NCI-H2081 (cell line): ENCODE data around the gene CYP21A2.
"Not testable (repeated sequence)": the region's sequence is repeated elsewhere in the genome, so short reads cannot be mapped to it uniquely, and the experiment has no call there.

ENCODE experiments used
- DNase-seq, 2 experiments: peaks; one replicate each; lab custom pipeline; 2025; lab: John Stamatoyannopoulos, UW

The CYP21A2 gene

DNA sequence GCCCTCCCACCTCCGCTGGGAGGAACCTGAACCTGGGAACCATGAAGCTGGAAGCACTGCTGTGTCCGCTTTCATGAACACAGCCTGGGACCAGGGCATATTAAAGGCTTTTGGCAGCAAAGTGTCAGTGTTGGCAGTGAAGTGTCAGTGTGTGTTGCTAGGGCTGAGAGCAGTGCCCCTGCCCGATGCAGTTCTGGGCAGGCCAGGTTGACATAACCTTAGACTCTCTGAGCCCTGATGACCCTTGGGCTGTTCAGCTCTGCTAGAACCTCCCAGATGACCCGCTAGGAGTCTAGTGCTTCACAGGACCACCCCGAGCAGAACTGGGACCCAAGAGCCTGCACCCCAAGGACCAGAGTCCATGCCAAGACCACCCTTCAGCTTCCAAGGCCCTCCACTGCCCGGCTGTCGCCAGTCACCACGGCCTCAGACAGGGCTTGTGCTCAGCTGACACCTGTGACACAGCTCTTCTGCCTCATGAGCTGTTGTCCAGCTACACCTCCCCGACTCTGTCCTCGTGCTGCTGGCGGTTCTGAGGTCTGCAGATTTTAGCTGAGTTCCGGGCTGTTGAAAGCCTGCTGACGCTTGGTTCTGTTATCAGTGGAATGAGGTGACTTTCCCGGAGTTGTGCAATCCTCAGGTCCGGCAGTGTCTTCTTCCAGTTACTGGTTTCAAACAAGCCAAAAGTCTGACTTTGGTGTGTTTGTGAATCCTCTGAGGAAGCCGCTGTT lies 2.8 kb upstream of the CYP21A2 start:
- DNase-seq: not testable (repeated sequence)

DNA sequence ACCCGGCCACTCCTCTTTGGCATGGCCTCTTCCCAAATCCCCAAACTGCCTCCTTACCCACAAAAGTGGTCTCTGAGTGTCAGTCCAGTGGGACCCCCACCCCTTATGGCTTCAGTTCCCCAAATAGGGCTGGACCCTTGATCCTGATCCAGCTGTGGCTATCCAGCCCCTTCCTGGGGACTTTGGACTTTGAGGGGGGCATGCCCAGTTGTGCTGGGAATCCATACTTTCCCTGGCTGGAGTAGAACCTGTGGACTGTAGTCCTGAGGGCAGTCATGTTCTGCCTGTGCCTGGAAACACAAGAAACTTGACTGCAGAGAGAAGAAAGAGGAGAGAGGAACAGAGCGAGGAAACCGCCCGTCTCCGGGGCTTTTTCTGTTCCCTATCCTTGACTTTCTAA lies 1.1 kb upstream of the CYP21A2 start:
- not testable (repeated sequence) for DNase-seq

DNA sequence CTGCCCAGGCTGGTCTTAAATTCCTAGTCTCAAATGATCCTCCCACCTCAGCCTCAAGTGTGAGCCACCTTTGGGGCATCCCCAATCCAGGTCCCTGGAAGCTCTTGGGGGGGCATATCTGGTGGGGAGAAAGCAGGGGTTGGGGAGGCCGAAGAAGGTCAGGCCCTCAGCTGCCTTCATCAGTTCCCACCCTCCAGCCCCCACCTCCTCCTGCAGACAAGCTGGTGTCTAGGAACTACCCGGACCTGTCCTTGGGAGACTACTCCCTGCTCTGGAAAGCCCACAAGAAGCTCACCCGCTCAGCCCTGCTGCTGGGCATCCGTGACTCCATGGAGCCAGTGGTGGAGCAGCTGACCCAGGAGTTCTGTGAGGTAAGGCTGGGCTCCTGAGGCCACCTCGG lies 663 bp downstream of the CYP21A2 start:
- not testable (repeated sequence) for DNase-seq

DNA sequence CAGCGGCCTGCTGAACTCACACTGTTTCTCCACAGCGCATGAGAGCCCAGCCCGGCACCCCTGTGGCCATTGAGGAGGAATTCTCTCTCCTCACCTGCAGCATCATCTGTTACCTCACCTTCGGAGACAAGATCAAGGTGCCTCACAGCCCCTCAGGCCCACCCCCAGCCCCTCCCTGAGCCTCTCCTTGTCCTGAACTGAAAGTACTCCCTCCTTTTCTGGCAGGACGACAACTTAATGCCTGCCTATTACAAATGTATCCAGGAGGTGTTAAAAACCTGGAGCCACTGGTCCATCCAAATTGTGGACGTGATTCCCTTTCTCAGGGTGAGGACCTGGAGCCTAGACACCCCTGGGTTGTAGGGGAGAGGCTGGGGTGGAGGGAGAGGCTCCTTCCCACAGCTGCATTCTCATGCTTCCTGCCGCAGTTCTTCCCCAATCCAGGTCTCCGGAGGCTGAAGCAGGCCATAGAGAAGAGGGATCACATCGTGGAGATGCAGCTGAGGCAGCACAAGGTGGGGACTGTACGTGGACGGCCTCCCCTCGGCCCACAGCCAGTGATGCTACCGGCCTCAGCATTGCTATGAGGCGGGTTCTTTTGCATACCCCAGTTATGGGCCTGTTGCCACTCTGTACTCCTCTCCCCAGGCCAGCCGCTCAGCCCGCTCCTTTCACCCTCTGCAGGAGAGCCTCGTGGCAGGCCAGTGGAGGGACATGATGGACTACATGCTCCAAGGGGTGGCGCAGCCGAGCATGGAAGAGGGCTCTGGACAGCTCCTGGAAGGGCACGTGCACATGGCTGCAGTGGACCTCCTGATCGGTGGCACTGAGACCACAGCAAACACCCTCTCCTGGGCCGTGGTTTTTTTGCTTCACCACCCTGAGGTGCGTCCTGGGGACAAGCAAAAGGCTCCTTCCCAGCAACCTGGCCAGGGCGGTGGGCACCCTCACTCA lies 1.4 kb downstream of the CYP21A2 start:
- DNase-seq: not testable (repeated sequence)

DNA sequence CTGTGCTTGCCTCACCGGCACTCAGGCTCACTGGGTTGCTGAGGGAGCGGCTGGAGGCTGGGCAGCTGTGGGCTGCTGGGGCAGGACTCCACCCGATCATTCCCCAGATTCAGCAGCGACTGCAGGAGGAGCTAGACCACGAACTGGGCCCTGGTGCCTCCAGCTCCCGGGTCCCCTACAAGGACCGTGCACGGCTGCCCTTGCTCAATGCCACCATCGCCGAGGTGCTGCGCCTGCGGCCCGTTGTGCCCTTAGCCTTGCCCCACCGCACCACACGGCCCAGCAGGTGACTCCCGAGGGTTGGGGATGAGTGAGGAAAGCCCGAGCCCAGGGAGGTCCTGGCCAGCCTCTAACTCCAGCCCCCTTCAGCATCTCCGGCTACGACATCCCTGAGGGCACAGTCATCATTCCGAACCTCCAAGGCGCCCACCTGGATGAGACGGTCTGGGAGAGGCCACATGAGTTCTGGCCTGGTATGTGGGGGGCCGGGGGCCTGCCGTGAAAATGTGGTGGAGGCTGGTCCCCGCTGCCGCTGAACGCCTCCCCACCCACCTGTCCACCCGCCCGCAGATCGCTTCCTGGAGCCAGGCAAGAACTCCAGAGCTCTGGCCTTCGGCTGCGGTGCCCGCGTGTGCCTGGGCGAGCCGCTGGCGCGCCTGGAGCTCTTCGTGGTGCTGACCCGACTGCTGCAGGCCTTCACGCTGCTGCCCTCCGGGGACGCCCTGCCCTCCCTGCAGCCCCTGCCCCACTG lies 2.3 kb downstream of the CYP21A2 start:
- not testable (repeated sequence) for DNase-seq

DNA sequence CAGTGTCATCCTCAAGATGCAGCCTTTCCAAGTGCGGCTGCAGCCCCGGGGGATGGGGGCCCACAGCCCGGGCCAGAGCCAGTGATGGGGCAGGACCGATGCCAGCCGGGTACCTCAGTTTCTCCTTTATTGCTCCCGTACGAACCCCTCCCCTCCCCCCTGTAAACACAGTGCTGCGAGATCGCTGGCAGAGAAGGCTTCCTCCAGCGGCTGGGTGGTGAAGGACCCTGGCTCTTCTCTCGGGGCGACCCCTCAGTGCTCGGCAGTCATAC lies 2.8 kb downstream of the CYP21A2 start:
- not testable (repeated sequence) for DNase-seq

DNA sequence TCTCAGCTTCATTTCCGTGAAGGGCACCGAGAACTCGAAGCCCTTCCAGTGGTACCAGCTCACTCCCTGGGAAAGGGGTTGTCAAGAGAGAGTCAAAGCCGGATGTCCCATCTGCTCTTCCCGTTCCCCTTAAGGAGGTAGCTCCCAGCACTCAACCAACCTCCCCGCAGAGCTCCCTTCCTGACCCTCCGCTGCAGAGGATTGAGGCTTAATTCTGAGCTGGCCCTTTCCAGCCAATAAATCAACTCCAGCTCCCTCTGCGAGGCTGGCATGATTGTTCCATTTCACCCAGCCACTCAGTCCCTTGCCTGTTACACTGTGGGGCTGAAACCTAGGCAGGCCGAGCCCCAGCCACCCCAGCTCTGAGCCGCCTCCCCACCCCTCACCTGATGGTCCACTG lies 3.2 kb downstream of the CYP21A2 start:
- not testable (repeated sequence) for DNase-seq

DNA sequence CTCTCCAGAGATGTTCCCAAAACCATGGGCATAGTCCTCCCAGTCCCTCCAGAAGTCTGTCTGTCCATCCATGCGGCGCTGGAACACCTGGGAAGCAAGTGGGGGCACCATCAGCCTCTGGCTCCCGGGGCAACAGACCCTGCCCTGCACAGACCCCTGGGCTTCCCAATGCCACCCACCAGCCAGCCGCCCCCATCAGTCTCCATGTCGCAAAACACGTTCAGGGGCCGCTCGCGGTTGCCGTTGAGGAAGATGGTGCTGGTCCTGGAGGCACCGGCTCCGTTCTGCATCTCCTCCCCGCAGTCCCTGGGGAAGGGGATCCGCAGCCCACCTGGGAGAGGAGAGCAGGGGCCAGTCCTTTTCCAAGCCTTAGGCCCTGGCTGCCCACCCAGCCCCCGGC lies 4.1 kb downstream of the CYP21A2 start:
- not testable (repeated sequence) for DNase-seq

DNA sequence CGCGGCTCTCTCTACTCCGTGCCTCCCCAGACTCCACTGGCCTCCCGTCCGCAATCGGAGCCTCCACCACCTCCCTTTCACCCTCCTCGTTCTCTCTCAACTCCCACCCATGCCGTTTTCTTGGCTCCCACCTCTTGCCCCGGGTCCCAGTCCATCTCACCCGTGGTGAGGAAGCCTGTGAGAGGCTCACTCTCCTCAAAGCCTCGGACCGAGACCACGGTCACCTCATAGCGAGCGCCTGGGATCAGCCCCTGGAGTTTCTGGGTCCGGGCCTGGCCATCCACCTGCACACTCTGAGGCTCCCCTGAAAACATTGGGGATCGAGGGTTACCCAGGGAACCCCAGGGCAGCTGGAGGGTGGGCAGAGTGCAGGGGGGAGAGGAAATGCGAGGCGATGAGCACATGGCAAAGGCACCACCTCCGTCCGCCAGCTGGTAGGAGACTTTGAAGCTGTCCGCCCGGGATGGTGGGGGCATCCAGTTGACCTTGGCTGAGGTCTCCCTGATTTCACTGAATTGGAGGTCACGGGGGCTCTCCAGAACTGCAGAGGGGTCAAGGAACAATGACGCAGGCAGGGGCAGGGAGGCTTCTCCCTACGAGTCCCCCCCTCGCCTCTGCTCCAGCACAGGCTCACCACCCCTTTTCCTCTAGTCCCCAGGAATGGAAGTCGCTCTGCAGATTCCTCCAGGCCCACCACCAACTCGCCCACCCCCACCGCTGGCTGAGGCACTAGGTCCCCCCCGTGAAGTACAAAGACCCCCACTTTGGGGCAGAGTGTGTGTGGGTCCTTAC lies 5.6 kb downstream of the CYP21A2 start:
- DNase-seq: not testable (repeated sequence)

DNA sequence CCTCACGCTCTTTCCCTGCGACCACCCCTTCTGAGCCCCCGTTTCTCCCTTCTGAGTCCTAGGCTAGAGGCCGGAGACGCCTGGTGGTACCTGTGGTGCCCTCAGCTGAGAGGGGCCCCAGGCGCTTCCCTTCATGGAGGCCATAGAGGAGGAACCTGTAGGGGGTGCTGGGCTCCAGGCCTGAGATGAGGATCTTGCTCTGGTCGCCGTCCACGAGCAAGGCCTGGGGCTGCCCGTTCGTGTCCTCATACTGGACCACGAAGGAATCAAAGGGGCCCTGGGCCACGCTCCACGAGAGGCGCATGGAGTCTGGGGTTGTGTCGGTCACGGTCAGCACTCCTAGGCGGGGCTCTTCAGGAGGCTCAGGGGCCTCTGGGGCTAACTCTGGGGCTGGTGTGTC lies 6.7 kb downstream of the CYP21A2 start:
- not testable (repeated sequence) for DNase-seq

DNA sequence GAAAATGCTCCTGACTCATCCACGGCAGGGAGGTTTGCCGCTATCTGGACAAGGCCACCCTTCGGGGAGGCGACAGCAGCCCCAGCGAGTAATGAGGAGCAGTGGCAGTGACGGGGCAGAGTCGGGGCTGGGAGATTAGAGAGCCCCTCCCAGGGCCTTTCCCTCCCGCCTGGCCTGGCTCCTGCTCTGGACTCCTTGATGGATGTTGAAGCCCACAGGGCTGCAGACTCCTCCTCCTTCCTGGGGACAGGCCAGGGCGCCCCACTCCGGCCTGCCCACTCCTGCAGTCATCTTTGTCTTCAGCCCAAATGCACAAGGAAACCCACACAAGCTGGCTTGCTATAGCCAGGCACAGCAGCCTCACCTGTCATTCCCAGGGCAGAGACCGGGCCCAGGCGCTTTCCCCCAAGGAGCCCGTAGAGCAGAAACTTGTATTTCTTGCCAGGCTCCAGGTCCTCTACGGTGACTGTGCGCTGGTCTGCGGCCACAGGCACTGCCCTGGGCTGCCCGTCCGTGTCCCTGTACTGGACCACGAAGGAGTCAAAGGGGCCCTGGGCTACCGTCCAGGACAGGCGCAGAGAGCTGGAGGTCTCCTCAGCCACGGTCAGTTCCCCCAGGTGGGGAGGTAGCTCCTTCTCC lies 7.7 kb downstream of the CYP21A2 start:
- no peak for DNase-seq

DNA sequence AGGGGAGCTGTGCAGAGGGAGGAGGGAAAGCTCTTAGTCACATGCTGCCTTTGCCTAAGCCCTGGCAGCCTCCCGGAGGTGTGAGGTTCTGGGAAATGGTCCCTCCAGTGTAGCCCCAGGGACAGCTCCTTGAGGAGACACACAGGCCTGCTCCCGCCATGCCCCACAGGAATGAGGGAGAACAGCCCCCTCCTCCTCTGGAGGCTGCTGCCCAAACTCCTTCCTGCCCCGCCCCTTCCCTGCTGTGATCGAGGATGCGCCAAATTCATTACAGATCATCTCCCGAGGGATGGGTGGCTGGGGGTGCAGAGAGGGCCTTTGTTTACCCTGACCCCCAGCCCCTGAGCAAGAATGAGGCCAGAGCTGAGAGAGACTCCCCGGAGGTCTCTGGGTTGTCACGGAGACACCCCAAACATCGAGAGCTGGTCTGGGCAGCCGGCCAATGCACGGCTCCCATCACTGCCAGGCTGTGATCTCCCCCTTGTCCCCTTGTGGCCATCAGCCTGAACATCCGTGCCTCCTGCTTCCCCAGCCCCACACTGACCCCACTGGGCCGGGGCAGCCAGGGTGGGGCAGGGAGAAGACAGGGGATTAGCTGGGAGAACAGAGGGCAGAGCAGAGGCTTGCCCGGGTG lies 8.4 kb downstream of the CYP21A2 start:
- peak; percentile 41 to 55 for DNase-seq

DNA sequence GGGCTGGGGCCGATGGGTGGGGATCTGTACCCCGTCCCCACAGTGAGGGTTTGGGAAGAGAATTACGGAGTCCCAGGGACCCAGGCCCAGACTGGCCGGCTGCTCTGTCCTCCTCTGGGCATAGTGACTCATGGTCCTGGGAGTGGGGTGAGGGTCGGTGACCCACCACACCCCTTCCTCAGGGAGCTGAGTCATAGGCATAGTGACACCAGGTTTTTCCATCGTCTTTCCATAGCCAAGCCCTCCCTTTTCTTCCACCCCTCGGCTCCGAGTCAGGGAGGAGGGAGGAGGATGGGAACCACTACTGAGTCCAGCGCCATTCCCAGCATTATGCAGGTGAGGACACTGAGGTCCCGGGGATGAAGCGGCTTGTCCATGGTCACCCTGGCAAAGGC lies 8.9 kb downstream of the CYP21A2 start:
- DNase-seq: no peak

DNA sequence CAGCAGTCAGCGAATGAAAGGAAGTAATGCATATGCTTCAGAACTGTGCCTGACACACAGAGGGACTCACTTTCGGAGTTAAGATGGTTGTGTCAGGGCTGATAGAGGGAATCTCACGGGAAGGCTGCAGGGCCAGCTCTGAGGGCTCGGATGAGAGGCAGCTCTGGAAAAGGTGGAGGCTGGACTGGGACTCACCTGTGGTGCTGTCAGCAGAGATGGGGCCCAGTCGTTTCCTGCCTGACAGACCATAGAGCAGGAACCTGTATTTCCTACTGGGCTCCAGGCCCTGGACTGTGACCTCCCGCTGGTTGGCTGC lies 9.3 kb downstream of the CYP21A2 start:
- no peak for DNase-seq

DNA sequence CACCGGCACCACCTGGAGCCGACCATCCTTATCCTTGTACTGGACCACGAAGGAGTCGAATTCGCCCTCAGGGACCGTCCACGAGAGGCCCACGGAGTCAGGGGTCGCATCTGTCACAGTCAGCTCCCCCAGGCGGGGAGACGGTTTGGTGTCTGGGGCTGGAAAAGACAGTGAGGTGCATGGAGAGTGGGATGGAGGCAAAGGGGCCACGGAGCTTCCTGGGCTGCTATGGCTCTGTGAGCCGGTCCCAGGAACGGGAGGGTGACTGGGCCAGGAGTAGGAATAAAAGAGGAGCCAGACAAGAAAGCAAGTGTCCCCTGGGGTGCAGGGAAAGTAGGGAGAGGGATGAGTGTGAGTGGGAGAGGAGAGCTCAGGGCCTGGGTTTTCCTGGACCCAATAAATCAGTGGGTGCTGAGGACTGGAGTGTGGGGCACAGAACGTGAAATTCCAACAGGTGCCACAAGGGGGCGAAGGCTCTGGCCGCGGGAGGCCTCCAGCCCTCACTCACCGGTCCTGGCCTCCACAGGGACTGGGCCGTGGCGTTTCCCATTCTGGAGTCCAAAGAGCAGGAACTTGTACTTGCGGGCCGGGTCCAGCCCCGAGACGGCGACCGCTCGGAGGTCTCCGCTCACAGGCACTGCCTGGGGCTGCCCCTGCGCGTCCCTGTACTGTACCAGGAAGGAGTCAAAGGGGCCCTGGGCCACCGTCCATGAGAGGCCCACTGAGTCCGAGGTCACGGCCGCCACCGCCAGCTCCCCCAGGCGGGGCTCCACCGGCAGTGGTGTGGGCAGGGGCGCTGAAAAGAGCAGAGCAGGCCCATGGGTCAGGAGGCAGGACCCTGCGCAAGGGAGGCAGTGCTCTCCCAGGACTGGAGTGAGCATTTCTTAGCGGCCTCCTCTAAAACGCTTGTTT lies 9.9 kb downstream of the CYP21A2 start:
- DNase-seq: peak; percentile 22 to 35

DNA sequence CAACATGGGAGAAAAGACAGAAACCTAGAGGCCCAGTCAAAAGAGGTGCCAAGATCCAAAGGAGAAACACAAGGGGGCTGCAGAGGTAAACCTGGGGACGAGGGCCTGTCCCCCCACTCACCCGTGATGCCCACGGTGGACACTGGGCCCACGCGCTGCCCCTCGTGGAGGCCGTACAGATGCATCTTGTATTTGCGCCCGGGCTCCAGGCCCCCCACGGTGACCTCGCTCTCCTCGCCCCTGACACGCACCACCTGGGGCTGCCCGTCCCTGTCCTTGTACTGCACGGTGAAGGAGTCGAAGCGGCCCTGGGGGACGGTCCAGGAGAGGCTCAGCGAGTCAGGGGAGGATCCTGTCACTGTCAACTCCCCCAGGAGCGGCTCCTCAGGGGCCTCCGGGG lies 10.9 kb downstream of the CYP21A2 start:
- DNase-seq: not testable (repeated sequence)

DNA sequence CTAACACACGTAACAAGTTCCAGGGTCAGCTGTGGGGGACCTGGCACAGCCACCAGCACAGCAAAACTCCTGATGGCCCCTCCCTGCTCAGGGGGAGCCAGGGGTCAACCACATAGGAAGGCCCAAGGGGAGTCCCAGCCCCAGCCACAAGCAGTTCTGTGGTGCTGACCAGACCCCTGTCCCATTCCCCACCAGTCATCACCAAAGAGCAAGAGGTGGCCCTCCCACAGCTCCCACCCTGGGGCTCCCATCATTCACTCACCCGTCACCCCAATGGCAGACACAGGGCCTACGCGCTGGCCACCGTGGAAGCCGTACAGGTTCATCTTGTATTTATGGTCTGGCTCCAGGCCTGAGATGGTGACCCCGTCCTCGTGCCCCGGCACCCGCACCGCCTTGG lies 11.5 kb downstream of the CYP21A2 start:
- DNase-seq: not testable (repeated sequence)

DNA sequence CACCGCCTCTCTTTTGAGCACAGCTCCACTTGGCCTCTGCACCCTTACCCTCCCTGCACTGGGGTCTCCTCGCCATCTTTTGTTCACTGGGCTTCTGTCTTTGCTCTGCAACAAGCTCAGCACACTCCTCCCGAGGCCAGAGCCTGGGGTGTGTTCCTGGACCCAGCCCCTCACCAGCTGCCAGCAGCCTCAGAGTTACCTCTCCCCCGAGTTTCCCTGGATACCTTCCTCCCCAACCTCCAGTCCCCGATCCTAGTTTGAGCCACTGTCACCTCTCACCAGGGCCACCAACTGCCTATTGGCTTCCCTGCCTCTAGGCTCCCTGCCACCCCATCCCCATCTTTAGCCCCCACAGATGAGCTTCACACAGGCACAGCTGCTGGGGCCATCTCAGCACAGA lies 12.3 kb downstream of the CYP21A2 start:
- no peak for DNase-seq

DNA sequence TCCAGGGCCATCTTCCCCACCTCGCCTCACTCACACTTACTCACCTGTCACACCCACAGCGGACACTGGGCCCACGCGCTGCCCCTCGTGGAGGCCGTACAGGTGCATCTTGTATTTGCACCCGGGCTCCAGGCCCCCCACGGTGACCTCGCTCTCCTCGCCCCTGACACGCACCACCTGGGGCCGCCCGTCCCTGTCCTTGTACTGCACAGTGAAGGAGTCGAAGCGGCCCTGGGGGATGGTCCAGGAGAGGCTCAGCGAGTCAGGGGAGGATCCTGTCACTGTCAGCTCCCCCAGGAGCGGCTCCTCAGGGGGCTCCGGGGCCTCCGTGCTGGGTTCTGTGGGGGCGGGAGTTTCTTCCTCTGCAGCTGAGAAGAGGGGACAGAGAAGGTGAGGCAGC lies 14.4 kb downstream of the CYP21A2 start:
- not testable (repeated sequence) for DNase-seq

DNA sequence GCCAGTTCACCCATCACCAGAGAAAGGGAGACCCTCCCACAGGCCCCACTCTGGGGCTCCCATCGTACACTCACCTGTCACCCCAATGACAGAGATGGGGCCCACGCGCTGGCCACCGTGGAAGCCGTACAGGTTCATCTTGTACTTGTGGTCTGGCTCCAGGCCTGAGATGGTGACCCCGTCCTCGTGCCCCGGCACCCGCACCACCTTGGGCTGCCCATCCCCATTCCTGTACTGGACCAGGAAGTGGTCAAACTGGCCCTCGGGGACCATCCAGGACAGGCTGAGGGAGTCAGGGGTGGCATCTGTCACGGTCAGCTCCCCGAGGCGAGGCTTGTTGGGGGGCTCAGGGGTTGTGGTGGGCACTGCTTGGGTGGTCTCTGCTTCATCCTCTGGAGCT lies 15.1 kb downstream of the CYP21A2 start:
- not testable (repeated sequence) for DNase-seq
